ENCODE results near the gene TBR1.

The TBR1 gene

DNA sequence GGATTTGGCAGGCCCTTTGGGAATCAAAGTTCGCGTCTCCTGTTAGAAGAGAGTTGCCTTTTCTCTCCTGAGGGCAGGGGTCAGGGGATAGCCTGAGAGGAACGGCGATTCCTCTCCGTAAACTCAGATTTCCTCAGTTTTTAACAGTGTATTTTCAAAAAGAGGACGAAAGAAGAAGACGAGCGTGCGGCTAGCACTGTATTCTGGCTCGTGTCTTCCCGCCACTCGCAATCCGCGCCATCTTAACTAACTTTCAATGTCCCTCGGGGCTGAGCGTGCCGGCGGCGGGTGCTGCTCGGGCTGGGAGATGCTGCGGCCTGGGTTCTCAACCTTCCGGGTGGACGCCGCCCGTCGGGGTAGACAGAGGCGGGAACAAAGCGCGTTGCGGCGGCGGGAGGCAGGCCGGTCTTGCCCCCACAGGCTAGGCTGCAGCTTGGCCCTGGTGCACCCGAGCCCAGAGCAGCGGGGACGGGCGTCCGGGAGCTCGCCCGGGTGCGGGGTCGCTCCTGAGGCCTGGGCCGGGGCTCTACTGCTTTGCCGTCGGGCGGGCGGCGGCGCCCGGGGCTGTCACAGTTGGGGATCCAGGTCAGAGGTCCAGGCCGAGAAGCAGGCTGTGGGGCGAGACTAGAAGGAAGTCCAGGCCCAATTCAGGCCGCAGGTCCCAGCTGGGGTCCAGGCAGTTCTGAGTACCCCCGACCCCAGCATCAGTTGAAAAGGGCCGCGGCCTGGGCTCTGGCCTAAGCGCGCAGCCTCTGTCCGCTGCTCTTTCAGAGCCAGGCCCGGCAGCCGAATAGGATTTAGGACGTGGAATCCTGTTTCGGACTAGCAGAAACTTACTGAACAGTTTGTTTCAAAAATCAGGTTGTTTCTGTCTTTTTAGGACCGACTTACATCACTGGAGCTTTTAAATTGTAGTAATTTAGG is 11.8 kb downstream of the TBR1 start:
- no peak for DNase-seq (ENCODE audit: low read depth)

DNA sequence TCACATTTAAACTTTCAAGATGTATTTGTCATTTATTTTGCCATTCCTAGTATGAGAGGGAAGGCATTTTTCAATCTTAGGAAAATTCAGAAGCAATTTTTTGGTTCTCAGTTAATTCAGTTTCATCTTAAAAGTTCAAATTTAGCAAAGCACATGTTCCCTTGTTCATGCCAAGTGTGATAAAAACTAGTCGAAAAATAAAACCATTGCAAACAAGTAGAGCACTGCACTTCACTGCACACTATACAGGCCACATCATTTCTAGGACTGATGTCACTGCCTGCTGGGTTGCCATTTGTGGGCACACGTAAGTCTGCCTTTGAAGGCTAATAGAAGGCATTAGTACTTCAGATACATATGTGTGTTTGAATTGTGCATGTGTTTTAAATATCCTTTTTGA is 14.3 kb downstream of the TBR1 start:
- DNase-seq (ENCODE audit: low read depth), result no peak

DNA sequence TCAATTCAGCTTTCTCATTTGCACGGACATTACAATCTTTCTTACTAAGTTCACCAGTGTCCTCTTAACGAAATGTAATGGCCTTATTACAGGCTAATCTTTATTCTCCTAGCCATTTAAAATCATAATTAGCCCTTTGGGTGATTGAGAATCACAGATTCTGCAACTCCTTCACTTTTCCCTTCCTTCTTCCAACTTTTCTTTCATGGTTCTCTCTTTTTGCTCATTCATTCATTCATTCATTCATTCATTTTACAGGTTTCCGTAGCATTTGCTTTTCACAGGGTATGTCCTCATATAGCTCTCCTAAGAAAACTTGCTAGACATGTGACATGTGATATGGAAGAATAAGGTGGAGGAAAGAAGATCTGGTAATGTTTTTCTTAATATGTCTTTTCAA is 16.0 kb downstream of the TBR1 start:
- no peak for DNase-seq (ENCODE audit: low read depth)

DNA sequence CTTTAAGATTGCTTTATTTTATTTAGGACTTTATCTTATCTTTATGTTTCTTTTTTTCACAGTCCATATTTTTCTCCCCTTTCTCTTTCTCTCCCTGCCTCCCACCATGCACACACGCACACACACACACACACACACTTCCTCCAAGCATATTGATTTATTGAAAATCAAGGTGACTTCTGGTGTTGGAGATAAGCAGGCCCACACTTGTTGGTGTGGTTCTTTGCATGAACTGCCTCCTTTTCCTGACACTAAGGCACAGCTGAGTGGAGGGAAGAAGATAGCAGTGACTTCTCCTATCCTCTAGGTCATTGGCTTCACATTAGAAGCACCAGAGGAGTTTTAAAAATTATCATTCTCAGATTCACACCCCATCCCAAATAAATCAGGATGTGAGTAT is 18.0 kb downstream of the TBR1 start:
- no peak for DNase-seq (ENCODE audit: low read depth)

DNA sequence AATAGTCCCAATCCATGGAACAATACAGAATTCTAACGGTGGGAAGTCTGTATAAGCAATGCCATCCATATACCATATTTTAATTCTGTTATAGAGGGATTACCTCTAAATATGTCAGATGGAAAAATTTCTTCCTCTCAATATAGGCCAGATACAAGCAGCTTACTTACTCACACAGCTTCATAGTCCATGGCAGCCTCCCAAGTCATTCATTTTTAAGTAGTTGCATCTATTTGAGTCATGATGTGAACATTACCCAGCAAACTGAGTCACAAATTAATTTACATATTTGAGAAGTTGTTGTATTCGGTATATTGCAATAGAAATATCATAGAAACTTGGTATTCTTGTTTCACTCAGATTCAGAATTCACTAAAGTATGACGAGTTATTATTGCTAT is 20.3 kb downstream of the TBR1 start:
- DNase-seq (ENCODE audit: low read depth), result no peak

DNA sequence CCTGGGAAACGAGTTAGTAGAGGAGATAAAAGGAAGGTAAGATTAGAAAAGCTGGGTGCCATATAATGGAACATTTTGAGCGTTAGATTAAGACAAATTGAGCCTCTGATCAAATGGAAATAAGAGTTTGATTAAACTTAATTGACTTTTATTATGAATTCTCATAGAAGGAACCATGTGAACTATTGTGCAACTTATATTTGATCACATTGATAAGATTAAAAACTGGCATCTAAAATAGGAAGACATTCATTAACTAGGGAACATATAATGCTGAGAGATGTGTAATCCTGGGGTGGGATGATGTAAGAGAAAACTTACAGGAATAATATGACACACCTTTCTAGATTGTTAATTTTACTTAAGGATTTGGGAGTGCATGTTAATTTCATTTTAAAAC is 22.5 kb downstream of the TBR1 start:
- DNase-seq (ENCODE audit: low read depth), result no peak

DNA sequence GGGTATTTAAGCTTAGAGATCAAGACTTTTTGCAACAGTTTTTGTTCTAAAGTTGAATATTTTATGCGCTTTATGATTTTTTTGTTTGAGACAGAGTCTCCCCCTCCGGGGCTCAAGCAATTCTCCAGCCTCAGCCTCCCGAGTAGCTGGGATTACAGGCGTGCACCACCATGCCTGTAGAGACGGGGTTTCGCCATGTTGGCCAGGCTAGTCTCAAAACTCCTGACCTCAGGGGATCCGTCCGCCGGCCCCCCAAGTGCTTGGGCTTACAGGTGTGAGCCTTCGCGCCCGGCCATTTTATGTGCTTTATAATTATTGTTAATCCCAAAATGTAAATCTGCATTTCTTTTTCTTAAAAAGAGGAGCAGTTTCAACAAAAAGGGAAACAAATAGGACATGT is 29.0 kb downstream of the TBR1 start:
- no peak for DNase-seq (ENCODE audit: low read depth)

DNA sequence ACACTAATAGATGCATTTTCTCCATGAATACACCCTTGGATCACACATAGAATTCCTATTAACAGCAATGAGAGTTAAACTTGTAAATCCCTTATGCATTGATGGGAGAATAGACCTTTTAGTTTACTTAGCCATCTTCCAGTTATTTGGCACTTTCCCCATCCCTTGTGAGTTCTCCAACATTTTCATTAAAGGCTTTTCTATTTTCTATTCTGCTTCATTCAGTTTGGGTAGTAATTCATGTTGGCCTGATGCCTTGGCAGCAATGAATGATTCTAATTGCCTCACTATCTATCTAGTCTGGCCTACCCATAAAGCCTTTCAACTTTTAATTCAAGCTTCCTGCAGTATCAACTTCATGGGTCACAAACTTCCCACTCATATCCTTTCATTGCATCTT is 32.3 kb downstream of the TBR1 start:
- no peak for DNase-seq (ENCODE audit: low read depth)

DNA sequence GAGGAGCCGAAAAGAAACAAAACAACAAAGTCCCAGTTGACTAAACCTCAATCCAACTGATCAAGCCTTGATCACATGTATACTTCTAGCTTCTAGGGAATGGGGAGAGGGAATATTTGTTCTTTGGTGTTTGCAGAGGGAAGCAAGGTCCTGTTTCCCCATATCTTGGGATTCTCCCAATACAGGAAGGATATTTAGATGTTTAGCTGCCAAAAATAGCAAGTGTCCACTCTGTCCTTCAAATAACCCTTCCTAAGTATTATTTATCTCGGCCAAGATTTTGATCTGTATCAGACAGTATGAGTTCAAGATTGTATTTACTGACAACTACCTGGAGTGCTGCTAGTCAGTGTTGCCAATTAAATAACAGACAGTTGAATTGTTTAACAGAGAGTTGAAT is 55.5 kb downstream of the TBR1 start:
- no peak for DNase-seq (ENCODE audit: low read depth)

DNA sequence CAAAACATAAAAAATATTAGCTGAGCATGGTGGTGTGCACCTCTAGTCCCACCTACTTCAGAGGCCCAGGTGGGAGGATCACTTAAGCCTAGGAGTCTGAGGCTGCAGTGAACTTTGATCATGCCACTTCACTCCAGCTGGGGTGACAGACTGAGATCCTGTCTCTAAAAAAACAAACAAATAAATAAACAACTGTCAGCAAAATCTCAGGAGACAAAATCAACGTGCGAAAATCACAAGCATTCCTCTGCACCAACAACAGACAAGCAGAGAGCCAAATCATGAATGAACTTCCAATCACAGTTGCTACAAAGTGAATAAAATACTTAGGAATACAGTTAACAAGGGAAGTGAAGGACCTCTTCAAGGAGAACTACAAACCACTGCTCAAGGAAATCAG is 58.8 kb downstream of the TBR1 start:
- no peak for DNase-seq (ENCODE audit: low read depth)
